ENCODE results near the gene SERPINB13. TPM values are rescaled to one million over a fixed set of nuclear protein-coding genes. Genes with fewer than 3 reads are reported as not detected.

Gene SERPINB13
- total RNA-seq, 8 experiments from 2014 or later, result 0.18 to 0.76 (median 0.73) TPM; not detected in 3

DNA sequence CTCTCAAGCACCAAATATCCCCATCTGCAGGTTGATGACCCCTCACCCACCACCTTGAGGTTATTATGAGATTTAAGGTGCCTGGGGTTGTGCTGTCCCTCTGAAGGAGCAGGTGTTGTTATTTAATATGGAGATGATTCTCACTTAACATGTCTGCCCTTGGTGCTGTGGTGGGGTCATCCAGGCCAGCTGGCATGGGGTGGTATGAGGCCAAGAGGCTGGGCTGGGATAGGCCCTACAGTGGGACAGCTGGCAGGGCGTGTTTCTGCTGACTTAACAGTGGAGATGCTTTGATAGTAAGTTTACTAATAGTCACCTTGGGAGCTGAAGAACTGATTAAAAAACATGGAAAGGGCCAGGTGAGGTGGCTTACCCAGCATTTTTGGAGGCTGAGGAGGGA lies 22.6 kb upstream of the SERPINB13 start:
- Histone ChIP-seq H3K27ac (no peak overlapping the region), H3K4me1 (replicated peaks in 1 of 2) (no peaks in the 10 kb centered on the region), H3K4me3 (no peak overlapping the region)
- no peak for ATAC-seq (replicated peaks in 6 of 8)
- in situ Hi-C loops (cut with MboI; ENCODE audit: low pct_unique_long_range_greater_than_20kb in 2 of 9, low sequenced_read_pairs in 9 of 9, unreplicated experiment in 9 of 9), result no loop called here
- WGBS, 10 experiments, result 50 to 100% (median 80%) methylated on average over 1 of the region's 1 CpG; no CpG with 5 or more reads in 7 of the 10 experiments

DNA sequence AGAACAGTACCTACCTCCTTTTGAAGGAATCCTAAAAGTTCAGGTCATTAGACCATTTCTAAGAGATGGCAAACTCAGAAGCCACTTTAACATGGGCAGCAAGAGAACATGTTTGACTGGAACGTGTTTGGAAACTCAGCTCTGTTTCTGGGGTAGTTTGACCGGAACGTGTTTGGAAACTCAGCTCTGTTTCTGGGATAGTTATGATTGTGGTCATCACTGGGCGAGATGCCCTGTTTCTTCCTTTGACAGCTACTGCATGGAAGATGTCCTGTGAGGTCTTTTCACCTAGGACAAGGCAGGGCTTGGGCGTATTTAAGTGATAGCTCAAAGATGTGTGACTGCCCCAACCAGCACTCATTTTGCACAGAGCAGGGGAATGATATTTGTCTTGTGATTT lies 19.9 kb upstream of the SERPINB13 start:
- Histone ChIP-seq H3K4me1 (replicated peaks in 1 of 2) (no peaks in the 10 kb centered on the region), H3K27ac (no peak overlapping the region), H3K4me3 (no peak overlapping the region)
- no peak for ATAC-seq (replicated peaks in 6 of 8)
- in situ Hi-C loops (cut with MboI; ENCODE audit: low pct_unique_long_range_greater_than_20kb in 2 of 9, low sequenced_read_pairs in 9 of 9, unreplicated experiment in 9 of 9), result no loop called here
- 0 to 100% (median 74%) methylated on average over 1 to 5 of the region's 5 CpGs; no CpG with 5 or more reads in 2 of the 10 experiments for WGBS, 10 experiments

DNA sequence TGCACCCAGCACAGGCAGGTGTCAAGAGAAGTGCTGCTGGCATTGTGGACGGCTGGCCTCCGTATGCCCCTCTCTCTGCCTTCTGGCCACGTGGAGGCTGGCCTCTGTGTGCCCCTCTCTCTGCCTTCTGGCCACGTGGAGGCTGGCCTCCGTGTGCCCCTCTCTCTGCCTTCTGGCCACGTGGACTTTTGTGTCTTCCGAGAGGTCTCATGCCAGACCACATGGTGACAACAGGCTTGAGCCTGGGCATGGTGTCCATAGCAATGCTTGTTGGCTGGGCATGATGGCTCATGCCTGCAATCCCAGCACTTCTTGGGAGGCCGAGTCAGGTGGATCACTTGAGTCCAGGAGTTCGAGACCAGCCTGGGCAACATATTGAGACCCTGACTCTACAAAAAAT lies 19.3 kb upstream of the SERPINB13 start:
- ATAC-seq (replicated peaks in 6 of 8), result no peak
- in situ Hi-C loops (cut with MboI; ENCODE audit: low pct_unique_long_range_greater_than_20kb in 2 of 9, low sequenced_read_pairs in 9 of 9, unreplicated experiment in 9 of 9), result no loop called here
- H3K27ac ChIP-seq, result no peak overlapping the region
- no peaks in the 10 kb centered on the region for H3K4me1 ChIP-seq (replicated peaks in 1 of 2)
- H3K4me3 ChIP-seq, result no peak overlapping the region
- 14 to 93% (median 40%) methylated on average over 1 to 6 of the region's 9 CpGs; no CpG with 5 or more reads in 3 of the 10 experiments for WGBS, 10 experiments

DNA sequence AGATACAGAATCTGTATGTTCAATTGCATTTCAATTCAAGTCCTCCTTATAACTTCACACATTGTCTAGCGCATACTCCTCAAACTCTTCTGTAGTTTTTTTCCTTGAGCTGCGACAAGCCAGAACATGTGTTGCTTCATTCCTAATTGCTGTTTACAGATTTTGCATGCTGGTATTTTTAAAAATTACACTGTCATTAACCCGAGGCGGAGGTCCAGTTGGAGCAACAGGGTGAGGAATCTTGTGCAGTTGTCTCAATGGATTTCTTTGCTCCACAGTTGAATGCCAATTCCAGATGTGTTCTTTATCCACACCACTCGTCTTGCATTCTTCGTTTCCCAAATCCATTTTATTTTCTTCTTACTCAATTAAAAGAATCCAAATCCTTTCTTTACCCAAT lies 16.4 kb upstream of the SERPINB13 start:
- ATAC-seq (replicated peaks in 6 of 8), result peak in 2 of 8 experiments; percentile 15 to 70
- in situ Hi-C loops (cut with MboI; ENCODE audit: low pct_unique_long_range_greater_than_20kb in 2 of 9, low sequenced_read_pairs in 9 of 9, unreplicated experiment in 9 of 9), result no loop called here
- 0 to 100% (median 83%) methylated on average over 1 to 6 of the region's 6 CpGs; no CpG with 5 or more reads in 1 of the 10 experiments for WGBS, 10 experiments
- Histone ChIP-seq H3K27ac (no peak overlapping the region), H3K4me1 (replicated peaks in 1 of 2) (no peaks in the 10 kb centered on the region), H3K4me3 (no peak overlapping the region)

DNA sequence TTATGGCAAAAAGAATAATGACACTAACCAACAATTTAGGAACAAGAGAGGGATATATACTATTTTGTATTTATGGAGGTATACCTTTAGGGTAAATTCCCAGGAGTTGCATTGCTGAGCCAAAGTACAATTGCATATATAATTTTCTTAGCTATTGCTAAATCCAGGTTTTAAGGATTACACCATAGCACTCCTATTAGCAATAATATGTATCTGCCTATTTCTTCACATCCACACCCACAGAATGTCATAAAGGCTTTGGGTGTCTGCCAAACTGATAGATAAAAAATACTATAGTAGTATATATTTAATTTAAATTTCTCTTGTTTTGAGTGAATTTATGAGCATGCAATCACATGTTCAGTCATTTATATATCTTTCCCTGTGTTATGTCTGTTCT lies 11.5 kb upstream of the SERPINB13 start:
- no peaks in the 10 kb centered on the region for H3K4me1 ChIP-seq (replicated peaks in 1 of 2)
- in situ Hi-C loops (cut with MboI; ENCODE audit: low pct_unique_long_range_greater_than_20kb in 2 of 9, low sequenced_read_pairs in 9 of 9, unreplicated experiment in 9 of 9), result loop anchor here in 1 of 9 experiments (25.0 kb wide), 2 partner anchors 162 to 262 kb away; no protein-coding TSS in a partner anchor
- no peak overlapping the region for H3K27ac ChIP-seq
- H3K4me3 ChIP-seq, result no peak overlapping the region
- no peak for ATAC-seq (replicated peaks in 6 of 8)

DNA sequence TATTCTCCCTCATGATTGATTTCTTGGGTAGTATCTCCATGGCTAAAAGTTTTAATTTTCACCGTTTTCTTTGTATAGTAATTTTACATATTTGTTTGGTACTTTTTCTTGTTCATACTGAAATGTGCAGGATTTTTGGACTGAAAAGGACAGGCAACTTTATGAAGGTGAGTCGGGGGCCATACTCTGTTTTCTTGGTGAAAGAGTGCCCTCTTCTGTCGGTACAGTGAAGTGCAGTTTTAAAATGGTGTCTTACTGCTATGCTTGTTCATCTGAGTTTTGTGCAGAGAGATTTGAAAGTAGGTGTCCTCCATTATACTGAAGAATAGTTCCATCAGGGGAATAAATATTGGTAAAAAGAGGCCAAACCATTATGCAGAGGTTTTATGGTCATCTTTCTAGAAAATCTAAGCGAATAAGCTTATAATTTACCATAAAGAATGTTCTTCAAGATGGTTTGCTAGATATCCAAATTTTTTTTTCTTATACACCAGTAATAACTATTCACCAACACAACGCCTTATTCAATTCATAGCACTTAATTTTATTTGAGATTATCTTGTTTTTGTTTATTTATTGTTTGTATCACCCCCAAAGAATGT lies 8.7 kb upstream of the SERPINB13 start:
- H3K4me1 ChIP-seq (replicated peaks in 1 of 2), result no peaks in the 10 kb centered on the region
- in situ Hi-C loops (cut with MboI; ENCODE audit: low pct_unique_long_range_greater_than_20kb in 2 of 9, low sequenced_read_pairs in 9 of 9, unreplicated experiment in 9 of 9), result loop anchor here in 1 of 9 experiments (25.0 kb wide), 2 partner anchors 159 to 259 kb away; no protein-coding TSS in a partner anchor
- no peak overlapping the region for H3K27ac ChIP-seq
- no peak overlapping the region for H3K4me3 ChIP-seq
- ATAC-seq (replicated peaks in 6 of 8), result peak in 4 of 8 experiments; percentile 44 to 77 (median 51)
- WGBS, 10 experiments, result 0 to 25% (median 10%) methylated on average over 3 to 5 of the region's 5 CpGs

DNA sequence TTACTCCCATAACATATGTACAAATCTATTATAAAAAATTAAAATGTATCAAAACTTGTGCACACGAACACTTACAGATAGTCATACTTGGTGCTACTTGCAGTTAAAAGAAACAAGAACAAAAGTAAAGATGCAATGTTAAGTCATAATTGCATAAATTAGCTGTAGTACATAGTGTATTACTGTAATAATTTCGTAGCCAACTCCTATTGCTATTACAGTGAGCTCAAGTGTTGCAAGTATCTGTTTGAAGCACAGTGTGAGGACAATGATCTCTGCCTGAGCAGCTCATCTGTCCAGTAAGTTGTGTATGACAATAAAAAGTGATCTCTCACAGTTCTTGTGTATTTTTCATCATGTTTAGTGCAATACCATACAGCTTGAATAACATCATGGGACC lies 7.5 kb upstream of the SERPINB13 start:
- in situ Hi-C loops (cut with MboI; ENCODE audit: low pct_unique_long_range_greater_than_20kb in 2 of 9, low sequenced_read_pairs in 9 of 9, unreplicated experiment in 9 of 9), result loop anchor here in 1 of 9 experiments (5.0 to 25.0 kb wide), 3 partner anchors 62 to 258 kb away; no protein-coding TSS in a partner anchor
- Histone ChIP-seq H3K27ac (no peak overlapping the region), H3K4me1 (replicated peaks in 1 of 2) (no peaks in the 10 kb centered on the region), H3K4me3 (no peak overlapping the region)
- 0 to 100% (median 40%) methylated on average over 1 to 2 of the region's 2 CpGs; no CpG with 5 or more reads in 1 of the 10 experiments for WGBS, 10 experiments
- ATAC-seq (replicated peaks in 6 of 8), result no peak

DNA sequence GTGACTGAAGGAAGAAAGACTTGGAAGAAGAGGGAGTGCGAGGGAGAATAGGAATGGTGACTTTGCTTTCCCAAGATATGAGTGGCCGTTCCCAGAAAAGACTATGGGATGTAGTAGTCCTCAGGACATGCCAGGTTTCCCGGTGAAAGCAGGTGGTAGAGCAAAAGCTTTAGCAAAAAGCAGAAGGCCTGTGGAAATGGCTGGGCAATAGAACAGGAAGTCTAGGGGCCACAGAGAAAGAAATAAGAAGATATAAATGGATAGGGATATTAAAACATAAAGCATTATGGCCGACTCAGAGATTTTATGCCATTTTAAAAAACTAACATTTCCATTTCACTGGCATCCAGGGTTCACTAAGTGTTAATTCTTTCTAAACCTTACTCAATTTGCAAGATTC lies 1.2 kb upstream of the SERPINB13 start:
- no peaks in the 10 kb centered on the region for H3K4me1 ChIP-seq (replicated peaks in 1 of 2)
- ATAC-seq (replicated peaks in 6 of 8), result no peak
- H3K4me3 ChIP-seq, result no peak overlapping the region
- H3K27ac ChIP-seq, result no peak overlapping the region
- in situ Hi-C loops (cut with MboI; ENCODE audit: low pct_unique_long_range_greater_than_20kb in 2 of 9, low sequenced_read_pairs in 9 of 9, unreplicated experiment in 9 of 9), result loop anchor here in 1 of 9 experiments (25.0 kb wide), 2 partner anchors 151 to 251 kb away; no protein-coding TSS in a partner anchor
- 55 to 100% (median 93%) methylated on average over 1 to 4 of the region's 4 CpGs for WGBS, 10 experiments

DNA sequence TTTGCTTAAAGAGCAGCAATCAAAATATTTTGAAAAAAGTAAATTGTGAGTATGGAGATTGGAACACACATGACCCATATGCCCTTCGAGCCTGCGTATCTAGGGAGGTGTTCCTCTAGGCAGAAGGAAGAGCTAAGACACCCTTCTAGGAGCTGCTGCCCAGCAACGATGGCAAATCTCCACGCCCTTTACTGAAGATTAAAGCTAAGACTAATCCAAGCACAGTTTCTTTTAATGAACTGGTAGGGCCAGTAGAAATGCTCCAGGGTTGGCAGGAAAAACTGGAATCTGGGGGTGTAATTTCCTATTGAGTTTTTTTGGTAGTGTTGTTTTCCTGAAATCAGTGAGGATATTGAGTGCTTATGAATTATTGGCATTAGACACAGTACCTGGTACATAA lies 712 bp upstream of the SERPINB13 start:
- in situ Hi-C loops (cut with MboI; ENCODE audit: low pct_unique_long_range_greater_than_20kb in 2 of 9, low sequenced_read_pairs in 9 of 9, unreplicated experiment in 9 of 9), result loop anchor here in 1 of 9 experiments (25.0 kb wide), 2 partner anchors 151 to 251 kb away; no protein-coding TSS in a partner anchor
- ATAC-seq (replicated peaks in 6 of 8), result no peak
- Histone ChIP-seq H3K27ac (no peak overlapping the region), H3K4me1 (replicated peaks in 1 of 2) (no peaks in the 10 kb centered on the region), H3K4me3 (no peak overlapping the region)
- whole genome bisulfite sequencing, 10 experiments, result 11 to 95% (median 76%) methylated on average over 2 to 4 of the region's 4 CpGs; no CpG with 5 or more reads in 2 of the 10 experiments

DNA sequence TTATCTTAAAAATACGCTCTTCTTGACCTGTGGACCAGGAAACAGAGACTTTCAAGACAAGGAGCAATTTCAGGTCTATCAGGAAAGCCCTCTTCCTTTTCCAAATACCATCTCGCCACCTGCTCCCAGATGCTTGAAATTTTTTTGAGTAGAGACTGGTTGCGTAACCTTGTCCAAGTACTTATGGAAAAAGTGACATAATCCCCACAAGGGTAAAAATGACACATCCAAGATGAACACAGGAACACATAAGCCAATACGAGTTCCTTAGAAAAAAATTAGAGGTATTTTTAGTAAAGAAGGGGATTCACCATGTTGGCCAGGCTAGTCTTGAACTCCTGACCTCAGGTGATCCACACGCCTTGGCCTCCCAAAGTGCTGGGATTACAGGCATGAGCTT lies 1.8 kb downstream of the SERPINB13 start:
- Histone ChIP-seq H3K4me1 (replicated peaks in 1 of 2) (no peaks in the 10 kb centered on the region), H3K27ac (no peak overlapping the region), H3K4me3 (no peak overlapping the region)
- WGBS, 10 experiments, result 20 to 100% (median 85%) methylated on average over 1 to 4 of the region's 5 CpGs; no CpG with 5 or more reads in 2 of the 10 experiments
- no peak for ATAC-seq (replicated peaks in 6 of 8)
- in situ Hi-C loops (cut with MboI; ENCODE audit: low pct_unique_long_range_greater_than_20kb in 2 of 9, low sequenced_read_pairs in 9 of 9, unreplicated experiment in 9 of 9), result loop anchor here in 1 of 9 experiments (25.0 kb wide), 2 partner anchors 148 to 248 kb away; no protein-coding TSS in a partner anchor

DNA sequence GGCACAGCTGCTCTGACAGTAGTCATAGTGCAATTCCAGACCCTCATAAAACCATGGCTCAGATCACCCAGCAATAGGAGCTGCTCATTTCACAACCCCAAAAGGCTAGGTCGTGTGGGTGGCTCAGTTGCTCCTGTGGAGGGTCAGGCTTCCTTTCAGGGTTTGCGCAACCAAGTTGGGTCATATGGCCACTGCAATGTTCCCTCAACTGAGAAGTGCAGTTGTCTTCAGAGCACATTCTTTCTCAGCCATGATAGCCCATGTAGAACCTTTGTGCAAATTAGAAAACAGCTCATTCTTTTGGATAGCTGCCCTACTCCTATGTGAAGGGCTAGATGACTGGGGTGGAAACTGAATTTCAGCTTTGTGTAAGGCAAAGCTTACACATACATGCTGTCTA lies 3.2 kb downstream of the SERPINB13 start:
- H3K4me1 ChIP-seq (replicated peaks in 1 of 2), result no peaks in the 10 kb centered on the region
- H3K27ac ChIP-seq, result no peak overlapping the region
- no peak overlapping the region for H3K4me3 ChIP-seq
- ATAC-seq (replicated peaks in 6 of 8), result peak in 2 of 8 experiments; percentile 28 to 52
- 40 to 100% (median 66%) methylated on average over 1 to 2 of the region's 2 CpGs; no CpG with 5 or more reads in 6 of the 10 experiments for WGBS, 10 experiments
- in situ Hi-C loops (cut with MboI; ENCODE audit: low pct_unique_long_range_greater_than_20kb in 2 of 9, low sequenced_read_pairs in 9 of 9, unreplicated experiment in 9 of 9), result loop anchor here in 1 of 9 experiments (25.0 kb wide), 2 partner anchors 147 to 247 kb away; no protein-coding TSS in a partner anchor

DNA sequence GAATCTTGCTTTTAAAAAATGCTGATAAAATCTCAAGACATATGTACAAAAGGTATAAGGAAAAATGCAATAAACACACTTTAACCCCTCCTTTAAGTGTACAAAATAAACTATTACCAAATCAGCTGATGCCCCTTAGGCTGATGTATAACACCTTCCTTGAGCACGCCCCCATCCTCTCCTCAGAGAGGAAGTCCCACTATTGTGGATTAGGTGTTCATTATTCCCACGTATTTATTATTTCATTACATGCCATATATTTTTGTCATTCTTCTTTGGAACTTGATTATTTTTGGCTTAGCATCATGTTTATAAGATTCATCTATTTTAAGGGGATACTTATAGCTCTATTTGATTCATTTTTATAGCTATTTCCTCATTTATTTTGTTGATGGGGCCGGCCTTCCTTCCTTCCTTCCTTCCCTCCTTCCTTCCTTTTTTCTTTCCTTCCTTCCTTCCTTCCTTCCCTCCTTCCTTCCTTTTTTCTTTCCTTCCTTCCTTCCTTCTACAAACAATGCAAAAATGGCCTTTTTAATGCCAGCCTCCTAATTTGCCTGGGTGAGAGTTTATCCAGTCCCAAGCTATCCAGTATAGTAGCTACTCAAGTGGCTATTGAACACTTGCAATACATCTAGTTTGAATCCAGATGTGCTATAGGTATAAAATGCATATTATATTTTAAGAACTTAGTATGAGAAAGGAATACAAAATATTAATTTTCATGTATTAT lies 4.0 kb downstream of the SERPINB13 start:
- in situ Hi-C loops (cut with MboI; ENCODE audit: low pct_unique_long_range_greater_than_20kb in 2 of 9, low sequenced_read_pairs in 9 of 9, unreplicated experiment in 9 of 9), result loop anchor here in 1 of 9 experiments (25.0 kb wide), 2 partner anchors 146 to 246 kb away; no protein-coding TSS in a partner anchor

DNA sequence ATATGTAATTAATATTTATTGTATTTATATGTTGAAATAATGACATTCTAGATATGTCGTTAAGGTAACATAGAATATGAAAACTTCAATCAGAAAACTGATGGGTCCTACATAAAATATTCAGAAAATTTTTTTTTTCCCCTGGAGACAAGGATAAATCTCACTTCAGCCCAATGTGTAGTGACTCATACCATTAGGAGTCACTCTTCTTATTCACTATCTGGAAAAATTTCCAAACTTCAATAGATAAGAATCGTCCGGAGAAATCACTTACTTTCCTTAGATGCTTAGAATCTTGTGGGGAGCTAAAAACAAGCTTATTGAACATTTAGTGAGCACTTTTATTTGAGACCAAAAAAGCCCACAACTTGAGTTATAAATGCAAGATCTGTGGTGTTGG lies 4.6 kb downstream of the SERPINB13 start:
- Histone ChIP-seq H3K4me3 (no peak overlapping the region), H3K27ac (no peak overlapping the region), H3K4me1 (replicated peaks in 1 of 2) (no peaks in the 10 kb centered on the region)
- WGBS, 10 experiments, result 0 to 85% (median 76%) methylated on average over 1 to 3 of the region's 3 CpGs; no CpG with 5 or more reads in 1 of the 10 experiments
- in situ Hi-C loops (cut with MboI; ENCODE audit: low pct_unique_long_range_greater_than_20kb in 2 of 9, low sequenced_read_pairs in 9 of 9, unreplicated experiment in 9 of 9), result loop anchor here in 1 of 9 experiments (25.0 kb wide), 2 partner anchors 146 to 246 kb away; no protein-coding TSS in a partner anchor
- ATAC-seq (replicated peaks in 6 of 8), result no peak

More for the DNA sequence above, 4.0 kb downstream of the SERPINB13 start:
- 19 to 100% (median 79%) methylated on average over 1 to 3 of the region's 3 CpGs for WGBS, 10 experiments
- H3K27ac ChIP-seq, result no peak overlapping the region
- H3K4me1 ChIP-seq (replicated peaks in 1 of 2), result no peaks in the 10 kb centered on the region
- H3K4me3 ChIP-seq, result no peak overlapping the region
- no peak for ATAC-seq (replicated peaks in 6 of 8)
